Measurements from ENCODE around the gene CERS2.

CERS2 gene

GRCh38 chr1:150928286-150928685 is 46.3 kb downstream of the CERS2 start:
- no peak for TF ChIP-seq CTCF (conservative IDR thresholded peaks at IDR 0.05; ENCODE audit: low read depth, low read length)
- peak; percentile 57 for DNase-seq (ENCODE audit: low read depth)
- no peak overlapping the region for H3K4me3 ChIP-seq (ENCODE audit: low read depth, low read length)

DNA sequence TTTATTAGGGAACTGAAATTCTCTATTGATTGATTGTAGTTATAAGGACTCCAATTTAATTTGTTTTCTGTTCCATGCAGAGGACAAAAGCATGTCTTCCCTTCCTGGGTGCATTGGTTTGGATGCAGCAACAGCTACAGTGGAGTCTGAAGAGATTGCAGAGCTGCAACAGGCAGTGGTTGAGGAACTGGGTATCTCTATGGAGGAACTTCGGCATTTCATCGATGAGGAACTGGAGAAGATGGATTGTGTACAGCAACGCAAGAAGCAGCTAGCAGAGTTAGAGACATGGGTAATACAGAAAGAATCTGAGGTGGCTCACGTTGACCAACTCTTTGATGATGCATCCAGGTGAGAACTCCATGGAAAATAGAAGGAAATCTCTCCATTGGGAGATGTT is 47.0 kb downstream of the CERS2 start:
- DNase-seq (ENCODE audit: low read depth): no peak
- TF ChIP-seq CTCF (conservative IDR thresholded peaks at IDR 0.05; ENCODE audit: low read depth, low read length): no peak
- H3K4me3 ChIP-seq (ENCODE audit: low read depth, low read length): no peak overlapping the region

DNA sequence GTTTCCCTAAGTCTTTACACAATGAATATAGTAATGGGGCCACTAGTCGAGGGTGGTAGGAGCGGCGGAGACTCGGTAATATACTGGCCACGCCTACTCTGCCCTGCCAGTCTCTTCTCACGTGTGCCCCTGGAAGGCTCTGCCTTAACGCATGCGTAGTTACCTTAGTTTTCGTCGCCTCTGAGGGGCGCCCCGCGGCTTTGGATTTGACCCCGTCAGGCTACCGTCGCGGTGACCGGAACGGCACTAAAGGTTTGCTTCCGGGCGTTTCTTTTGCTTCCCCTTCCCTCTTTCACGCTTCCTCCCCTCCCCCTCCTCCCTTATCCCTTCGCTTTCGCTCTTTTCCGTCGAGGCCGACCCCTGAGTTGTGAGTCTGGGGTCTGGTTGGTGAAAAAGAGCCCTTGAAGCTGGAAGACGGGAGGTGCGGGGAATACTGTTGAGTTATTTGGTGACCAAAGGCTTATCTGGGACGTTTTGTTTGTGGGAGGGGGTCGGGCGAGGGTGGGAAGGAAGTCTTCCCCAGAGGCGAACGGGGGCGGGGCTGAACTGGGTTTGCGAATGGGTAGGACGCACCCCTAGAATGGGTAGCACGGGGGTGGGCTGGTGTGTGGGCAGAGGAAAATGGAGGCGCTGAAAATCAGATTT is 48.4 kb downstream of the CERS2 start, which contains the start of gene SETDB1:
Gene SETDB1, plus strand, starts transcription at position 267 of the 645 bp plus-strand sequence. CDS start 1,352 bp downstream, outside the sequence.
- TF ChIP-seq CTCF (conservative IDR thresholded peaks at IDR 0.05; ENCODE audit: low read depth, low read length): no peak
- DNase-seq (ENCODE audit: low read depth): peak; percentile 98
- H3K4me3 ChIP-seq (ENCODE audit: low read depth, low read length): peak within 1 kb of the TSS; percentile 90

GRCh38 chr1:150925080-150925479 is 49.6 kb downstream of the CERS2 start:
- H3K4me3 ChIP-seq (ENCODE audit: low read depth, low read length): peak overlapping the region; percentile 90
- TF ChIP-seq CTCF (conservative IDR thresholded peaks at IDR 0.05; ENCODE audit: low read depth, low read length): no peak
- peak; percentile 27 for DNase-seq (ENCODE audit: low read depth)

DNA sequence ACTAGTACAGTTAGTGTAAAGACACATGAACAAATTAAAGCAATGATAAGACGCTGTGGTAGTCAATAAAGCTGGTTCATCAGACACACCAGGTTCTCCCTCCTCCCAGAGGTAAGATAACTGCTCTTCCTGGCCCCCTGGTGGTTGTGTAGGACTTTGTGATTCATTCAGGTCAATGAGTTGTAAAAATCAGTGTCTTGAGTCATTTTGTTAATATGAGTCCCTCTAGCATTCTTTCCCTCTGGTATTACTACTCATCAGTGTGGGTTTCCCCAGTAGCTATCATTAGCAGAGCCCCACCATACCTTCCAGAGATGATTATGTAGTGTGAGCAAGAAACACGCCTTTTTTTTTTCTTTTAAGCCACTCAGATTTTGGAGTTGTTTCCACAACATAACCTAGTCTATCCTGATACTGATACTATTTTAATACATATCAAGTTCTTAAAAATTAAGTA is 52.1 kb downstream of the CERS2 start:
- peak; percentile 93 for DNase-seq (ENCODE audit: low read depth)
- TF ChIP-seq CTCF (conservative IDR thresholded peaks at IDR 0.05; ENCODE audit: low read depth, low read length): peak; percentile 84
- no peak overlapping the region for H3K4me3 ChIP-seq (ENCODE audit: low read depth, low read length)

DNA sequence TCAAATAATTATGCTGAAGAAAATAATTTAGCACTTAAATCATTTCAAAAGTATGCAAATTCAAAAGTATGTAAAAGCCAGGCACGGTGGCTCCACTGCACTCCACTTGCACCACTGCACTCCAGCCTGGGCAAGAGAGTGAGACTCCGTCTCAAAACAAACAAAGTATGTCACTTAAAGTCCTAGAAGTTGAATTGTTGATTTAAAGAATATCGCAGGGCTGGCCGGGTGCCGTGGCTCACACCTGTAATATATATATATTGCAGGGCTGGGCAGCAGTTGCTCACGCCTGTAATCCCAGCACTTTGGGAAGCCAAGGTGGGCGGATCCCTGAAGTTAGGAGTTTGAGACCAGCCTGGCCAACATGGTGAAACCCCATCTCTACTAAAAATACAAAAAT is 57.2 kb downstream of the CERS2 start:
- DNase-seq (ENCODE audit: low read depth): no peak
- no peak overlapping the region for H3K4me3 ChIP-seq (ENCODE audit: low read depth, low read length)
- no peak for TF ChIP-seq CTCF (conservative IDR thresholded peaks at IDR 0.05; ENCODE audit: low read depth, low read length)

Measured in choroid plexus epithelial cell (primary cell).